OCI-M1 (cell line): Measurements from ENCODE around the gene TOR3A.
"Not testable (repeated sequence)": the region's sequence is repeated elsewhere in the genome, so short reads cannot be mapped to it uniquely, and the experiment has no call there.

Experiments used
- DNase-seq: peaks from one replicate; lab custom pipeline; 2025; lab: John Stamatoyannopoulos, UW

The TOR3A gene, protein sequence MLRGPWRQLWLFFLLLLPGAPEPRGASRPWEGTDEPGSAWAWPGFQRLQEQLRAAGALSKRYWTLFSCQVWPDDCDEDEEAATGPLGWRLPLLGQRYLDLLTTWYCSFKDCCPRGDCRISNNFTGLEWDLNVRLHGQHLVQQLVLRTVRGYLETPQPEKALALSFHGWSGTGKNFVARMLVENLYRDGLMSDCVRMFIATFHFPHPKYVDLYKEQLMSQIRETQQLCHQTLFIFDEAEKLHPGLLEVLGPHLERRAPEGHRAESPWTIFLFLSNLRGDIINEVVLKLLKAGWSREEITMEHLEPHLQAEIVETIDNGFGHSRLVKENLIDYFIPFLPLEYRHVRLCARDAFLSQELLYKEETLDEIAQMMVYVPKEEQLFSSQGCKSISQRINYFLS

GRCh38 chr1:179081687-179082332, at the start of gene TOR3A:
Gene TOR3A (plus strand): TSS chr1:179082070. CDS start chr1:179082129, 59 bp downstream.
- peak; percentile 95 for DNase-seq

- peak; percentile 71 for DNase-seq
Observed at GRCh38 chr1:179034720-179035119, 47.1 kb upstream of the TOR3A start.

GRCh38 chr1:179036844-179037465, 44.9 kb upstream of the TOR3A start:
- no peak for DNase-seq

- DNase-seq, result no peak
Observed at GRCh38 chr1:179038528-179039281, 43.2 kb upstream of the TOR3A start.

DNA sequence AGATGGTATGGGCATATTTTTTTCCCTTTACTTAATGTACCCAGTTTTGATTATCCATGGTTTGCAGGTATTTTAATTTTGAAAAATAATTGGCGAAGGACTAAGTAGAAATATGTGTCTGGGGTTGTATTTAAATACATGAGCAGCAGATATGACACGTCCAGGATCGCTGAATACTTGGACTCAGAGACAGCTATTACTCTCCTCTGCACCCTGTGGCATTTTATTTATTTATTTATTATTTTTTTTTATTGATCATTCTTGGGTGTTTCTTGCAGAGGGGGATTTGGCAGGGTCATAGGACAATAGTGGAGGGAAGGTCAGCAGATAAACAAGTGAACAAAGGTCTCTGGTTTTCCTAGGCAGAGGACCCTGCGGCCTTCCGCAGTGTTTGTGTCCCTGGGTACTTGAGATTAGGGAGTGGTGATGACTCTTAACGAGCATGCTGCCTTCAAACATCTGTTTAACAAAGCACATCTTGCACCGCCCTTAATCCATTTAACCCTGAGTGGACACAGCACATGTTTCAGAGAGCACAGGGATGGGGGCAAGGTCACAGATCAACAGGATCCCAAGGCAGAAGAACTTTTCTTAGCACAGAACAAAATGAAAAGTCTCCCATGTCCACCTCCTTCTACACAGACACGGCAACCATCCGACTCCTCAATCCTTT, 42.2 kb upstream of the TOR3A start:
- not testable (repeated sequence) for DNase-seq

GRCh38 chr1:179040175-179040551, 41.7 kb upstream of the TOR3A start:
- DNase-seq, result not testable (repeated sequence)

- DNase-seq, result no peak
Observed at GRCh38 chr1:179042087-179042486, 39.8 kb upstream of the TOR3A start.

DNA sequence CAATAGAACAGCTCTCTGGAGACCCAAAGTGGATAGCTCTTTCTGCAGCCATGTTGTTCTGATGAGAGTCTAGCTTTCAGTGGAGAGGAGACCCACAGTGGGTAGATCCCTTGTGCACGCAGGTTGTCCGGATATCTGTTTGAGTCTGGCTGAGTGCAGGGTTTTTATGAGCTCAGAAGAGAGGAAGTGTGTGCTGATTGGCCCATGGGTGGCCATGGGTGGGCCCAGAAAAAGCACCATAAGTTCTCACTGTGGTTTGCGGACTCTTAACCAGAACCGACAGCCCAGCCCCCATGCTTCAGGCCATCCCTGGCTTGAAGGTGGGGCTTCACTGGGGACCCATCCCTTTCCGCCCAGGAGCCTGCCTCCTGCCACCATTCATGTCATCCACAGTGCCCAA, 39.2 kb upstream of the TOR3A start:
- no peak for DNase-seq

DNA sequence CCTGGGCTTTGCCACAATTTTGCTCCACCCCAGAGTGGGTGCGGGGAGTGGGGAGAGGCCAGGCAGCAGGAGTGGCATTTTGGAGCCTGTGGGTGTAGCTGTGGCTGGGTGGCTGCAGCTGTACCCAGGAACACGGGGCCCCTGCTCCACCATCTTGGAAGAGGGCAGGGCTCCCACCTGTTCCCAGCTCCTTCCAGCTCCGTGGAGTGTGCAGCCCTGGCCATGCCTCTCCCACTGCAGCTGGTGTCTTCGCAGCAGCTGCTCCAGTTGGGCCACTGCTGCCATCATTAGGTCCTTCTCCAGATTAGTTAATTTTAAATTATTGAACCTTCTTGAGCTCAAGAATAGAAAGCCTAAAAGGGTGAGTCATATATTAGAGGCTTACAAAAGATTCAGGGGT, 38.6 kb upstream of the TOR3A start:
- DNase-seq, result no peak

DNA sequence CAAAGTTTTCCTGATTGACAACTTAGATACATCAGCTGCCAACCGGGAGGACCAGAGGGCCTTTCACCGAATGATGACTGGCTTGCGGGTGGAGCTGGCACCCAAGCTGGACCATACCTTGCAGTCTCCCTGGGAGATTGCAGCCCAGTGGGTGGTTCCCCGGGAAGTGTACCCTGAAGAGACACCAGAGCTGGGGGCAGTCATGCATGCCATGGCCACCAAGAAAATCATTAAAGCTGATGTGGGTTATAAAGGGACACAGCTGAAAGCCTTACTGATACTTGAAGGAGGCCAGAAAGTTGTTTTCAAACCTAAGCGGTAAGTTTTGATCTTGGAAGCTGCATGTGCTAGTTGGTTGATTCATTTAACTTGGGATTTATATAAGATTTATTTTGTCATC, 38.0 kb upstream of the TOR3A start:
- no peak for DNase-seq

GRCh38 chr1:179046808-179047635, 34.8 kb upstream of the TOR3A start:
- DNase-seq, result peak; percentile 98

DNA sequence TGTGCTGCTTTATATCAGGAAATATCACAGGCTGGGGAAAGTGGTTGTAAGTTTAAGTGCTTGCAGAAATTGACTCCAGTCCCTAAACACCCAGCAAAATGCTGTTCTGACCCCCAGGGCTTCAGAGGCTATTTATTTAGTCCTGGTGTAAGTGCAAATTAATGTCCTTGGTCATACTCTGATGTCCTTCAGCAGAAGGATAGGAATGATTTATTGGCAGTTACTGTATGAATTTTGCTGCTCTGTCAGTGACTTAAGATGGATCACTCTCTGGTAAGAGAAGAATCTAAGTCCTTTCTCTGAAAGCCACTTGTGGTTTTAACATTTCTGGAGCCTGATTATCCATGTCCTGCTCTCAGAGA, 34.3 kb upstream of the TOR3A start:
- DNase-seq, result no peak

GRCh38 chr1:179048339-179049124, 33.3 kb upstream of the TOR3A start:
- no peak for DNase-seq

DNA sequence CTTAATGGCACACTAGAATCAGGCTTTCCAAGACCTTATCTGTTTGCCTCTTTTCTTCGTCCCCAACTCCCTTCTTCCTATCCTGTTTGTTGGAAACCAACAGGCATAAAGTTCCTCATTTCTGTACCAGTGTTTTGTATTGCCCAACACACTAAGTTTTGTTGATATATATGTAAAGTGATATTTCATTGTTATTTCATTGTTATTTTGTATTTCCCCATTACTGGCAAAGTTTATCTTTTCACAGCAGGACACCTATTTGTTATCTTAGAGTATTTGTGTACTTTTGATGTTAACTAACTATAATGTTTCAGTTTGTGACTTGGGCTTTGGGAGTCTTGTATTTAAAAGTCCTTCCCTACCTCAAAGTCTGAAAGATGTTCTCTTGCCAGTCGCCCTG, 29.1 kb upstream of the TOR3A start:
- DNase-seq, result peak; percentile 78

GRCh38 chr1:179053486-179053885, 28.4 kb upstream of the TOR3A start:
- DNase-seq, result no peak

- no peak for DNase-seq
Observed at GRCh38 chr1:179055937-179056336, 25.9 kb upstream of the TOR3A start.

- peak; percentile 78 for DNase-seq
Observed at GRCh38 chr1:179058487-179059483, 23.1 kb upstream of the TOR3A start.

DNA sequence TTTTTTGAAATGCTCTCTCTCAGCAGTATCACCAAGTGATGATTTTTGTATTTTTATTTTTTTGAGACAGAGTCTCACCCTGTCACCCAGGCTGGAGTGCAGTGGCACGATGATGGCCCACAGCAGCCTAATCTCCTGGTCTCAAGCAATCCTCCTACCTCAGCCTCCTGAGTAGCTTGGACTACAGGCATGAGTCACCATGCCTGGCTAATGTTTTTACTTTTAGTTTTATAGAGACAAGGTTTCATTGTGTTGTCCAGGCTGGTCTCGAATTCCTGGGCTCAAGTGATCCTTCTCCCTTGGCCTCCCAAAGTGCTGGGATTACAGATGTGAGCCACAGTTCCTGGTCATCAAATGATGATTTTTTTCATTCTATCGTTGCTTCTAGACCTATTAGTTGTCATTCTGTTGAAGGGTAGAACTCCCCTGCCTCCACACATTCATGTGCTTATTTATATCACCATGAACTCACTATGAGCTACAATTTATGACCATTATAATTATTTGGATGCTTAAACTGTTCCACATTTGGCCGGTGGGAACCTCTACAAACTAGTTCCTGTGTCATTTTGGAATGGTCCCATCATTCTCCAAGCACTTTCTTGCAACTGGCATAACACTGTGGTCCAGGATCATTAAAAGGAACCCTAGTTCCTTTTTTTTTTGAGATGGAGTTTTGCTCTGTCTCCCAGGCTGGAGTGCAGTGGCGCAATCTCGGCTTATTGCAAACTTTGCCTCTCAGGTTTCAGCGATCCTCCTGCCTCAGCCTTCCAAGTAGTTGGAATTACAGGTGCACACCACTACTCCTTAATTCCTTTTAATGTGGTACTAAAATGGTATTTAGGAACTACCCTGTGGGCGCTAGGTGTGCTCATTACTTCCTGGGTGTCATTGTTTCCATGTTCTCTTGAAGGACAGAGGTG, 20.2 kb upstream of the TOR3A start:
- no peak for DNase-seq
